ENCODE data around the gene SMIM35. TPM values are rescaled to one million over a fixed set of nuclear protein-coding genes. Genes with fewer than 3 reads are reported as not detected.
A peak's percentile ranks its signal among the peaks of the same experiment; 100 is the strongest.
"Not testable (repeated sequence)": the region's sequence is repeated elsewhere in the genome, so short reads cannot be mapped to it uniquely, and the experiment has no call there.

SMIM35 gene
- total RNA-seq, 4 donors from 2014 or later = not detected

GRCh38 chr11:118012083-118012669, 74.6 kb downstream of the SMIM35 start:
- Histone ChIP-seq H3K9me3 (no peaks in the 10 kb centered on the region), H3K4me3 (no peak overlapping the region), H3K27me3 (peaks cover 4% of the 10 kb centered on the region), H3K36me3 (no peaks in the 10 kb centered on the region), H3K4me1 (peaks cover 38% of the 10 kb centered on the region), H3K27ac (peak overlapping the region; percentile 44)
- WGBS = 33% methylated on average over 7 of the region's 7 CpGs
- TF ChIP-seq CTCF (IDR thresholded peaks at IDR 0.05) (no peak), EP300 (IDR thresholded peaks at IDR 0.05) (no peak), POLR2A (IDR thresholded peaks at IDR 0.05) (no peak), POLR2AphosphoS5 (IDR thresholded peaks at IDR 0.05) (no peak)
- DNase-seq (ENCODE audit: low spot score in 2 of 2) = peak in 1 of 2 donors; percentile 78

- H3K27me3 ChIP-seq = peaks cover 4% of the 10 kb centered on the region
- DNase-seq (ENCODE audit: low spot score in 2 of 2) = peak; percentile 68 to 80
- no peaks in the 10 kb centered on the region for H3K36me3 ChIP-seq
- H3K27ac ChIP-seq = peak overlapping the region; percentile 53
- WGBS = 31% methylated on average over 16 of the region's 21 CpGs
- no peaks in the 10 kb centered on the region for H3K9me3 ChIP-seq
- no peak overlapping the region for H3K4me3 ChIP-seq
- peaks cover 38% of the 10 kb centered on the region for H3K4me1 ChIP-seq
- TF ChIP-seq EP300 (IDR thresholded peaks at IDR 0.05) = no peak
- TF ChIP-seq POLR2A (IDR thresholded peaks at IDR 0.05) = no peak
- TF ChIP-seq CTCF (IDR thresholded peaks at IDR 0.05) = no peak
- no peak for TF ChIP-seq POLR2AphosphoS5 (IDR thresholded peaks at IDR 0.05)
Measured at GRCh38 chr11:118010738-118011461, 75.9 kb downstream of the SMIM35 start.

- WGBS = 63% methylated on average over 9 of the region's 9 CpGs
- TF ChIP-seq EP300 (IDR thresholded peaks at IDR 0.05) = no peak
- no peak for TF ChIP-seq POLR2A (IDR thresholded peaks at IDR 0.05)
- TF ChIP-seq CTCF (IDR thresholded peaks at IDR 0.05) = no peak
- no peak for TF ChIP-seq POLR2AphosphoS5 (IDR thresholded peaks at IDR 0.05)
- Histone ChIP-seq H3K4me3 (no peak overlapping the region), H3K27ac (peak overlapping the region; percentile 53), H3K4me1 (peaks cover 38% of the 10 kb centered on the region), H3K36me3 (no peaks in the 10 kb centered on the region), H3K27me3 (no peaks in the 10 kb centered on the region), H3K9me3 (no peaks in the 10 kb centered on the region)
- DNase-seq (ENCODE audit: low spot score in 2 of 2) = peak in 1 of 2 donors; percentile 40
Measured at GRCh38 chr11:118009864-118010737, 76.7 kb downstream of the SMIM35 start.

GRCh38 chr11:118008271-118008911, 78.4 kb downstream of the SMIM35 start:
- Histone ChIP-seq H3K9me3 (no peaks in the 10 kb centered on the region), H3K4me3 (no peak overlapping the region), H3K4me1 (peaks cover 38% of the 10 kb centered on the region), H3K27ac (peak overlapping the region; percentile 38), H3K36me3 (no peaks in the 10 kb centered on the region), H3K27me3 (no peaks in the 10 kb centered on the region)
- no peak for TF ChIP-seq CTCF (IDR thresholded peaks at IDR 0.05)
- no peak for TF ChIP-seq POLR2A (IDR thresholded peaks at IDR 0.05)
- TF ChIP-seq EP300 (IDR thresholded peaks at IDR 0.05) = no peak
- no peak for TF ChIP-seq POLR2AphosphoS5 (IDR thresholded peaks at IDR 0.05)
- no peak for DNase-seq (ENCODE audit: low spot score in 2 of 2)
- 92% methylated on average over 4 of the region's 4 CpGs for WGBS

- WGBS = 72% methylated on average over 8 of the region's 11 CpGs
- Histone ChIP-seq H3K27ac (peak overlapping the region; percentile 38), H3K4me1 (peaks cover 37% of the 10 kb centered on the region)
- not testable (repeated sequence) for H3K4me3 ChIP-seq, H3K9me3 ChIP-seq, H3K27me3 ChIP-seq, H3K36me3 ChIP-seq
- DNase-seq (ENCODE audit: low spot score in 2 of 2) = peak in 1 of 2 donors; percentile 59
Measured at GRCh38 chr11:118007563-118008270, 79.0 kb downstream of the SMIM35 start.
